Bronchial epithelial cell (primary cell): ENCODE measurements around the gene PUSL1. TPM values are rescaled to one million over a fixed set of nuclear protein-coding genes. Genes with fewer than 3 reads are reported as not detected.

Experiments used
- DNase-seq: peaks from one replicate; pipeline ENCODE4 v3.0.0-alpha.2; 2010; ENCODE audit warnings: low read depth
- FAIRE-seq: peaks from 2 replicates; lab custom pipeline; 2011; peaks lifted over from hg19 to GRCh38; lab: Jason Lieb, UNC
- H3K27me3 ChIP-seq: 2 replicates; pipeline ENCODE4 v1.5.1; 2011; ENCODE audit warnings: low read length; ENCODE audit not compliant: control insufficient read depth, insufficient read depth
- H3K36me3 ChIP-seq: 2 replicates; pipeline ENCODE4 v1.5.1; 2011; ENCODE audit warnings: low read length; ENCODE audit not compliant: control insufficient read depth, insufficient read depth
- H3K4me3 ChIP-seq: 2 replicates; pipeline ENCODE4 v1.5.1; 2011; ENCODE audit warnings: mild to moderate bottlenecking, low read depth, low read length, control low read depth
- total RNA-seq: library from RNA; depleted of rRNA; stranded (reverse); fragments of >200 nt; gene quantifications from 2 replicates; pipeline ENCODE4 v1.2.1, GENCODE V29; 2014
- TF ChIP-seq, protein P1 (sequence below): IDR thresholded peaks from 2 replicates; pipeline ENCODE4 v1.5.1; 2011; ENCODE audit warnings: mild to moderate bottlenecking, moderate library complexity, low read length, control low read depth, inconsistent platforms; ENCODE audit not compliant: insufficient read depth, severe bottlenecking

PUSL1 gene
- total RNA-seq, 1 donor from 2014 or later, result 20.8 TPM

- Histone ChIP-seq H3K27me3 (no peaks in the 10 kb centered on the region), H3K36me3 (peaks cover 2% of the 10 kb centered on the region), H3K4me3 (peak overlapping the region; percentile 85)
- DNase-seq (no peak), FAIRE-seq (no peak)
- TF ChIP-seq, protein P1, sequence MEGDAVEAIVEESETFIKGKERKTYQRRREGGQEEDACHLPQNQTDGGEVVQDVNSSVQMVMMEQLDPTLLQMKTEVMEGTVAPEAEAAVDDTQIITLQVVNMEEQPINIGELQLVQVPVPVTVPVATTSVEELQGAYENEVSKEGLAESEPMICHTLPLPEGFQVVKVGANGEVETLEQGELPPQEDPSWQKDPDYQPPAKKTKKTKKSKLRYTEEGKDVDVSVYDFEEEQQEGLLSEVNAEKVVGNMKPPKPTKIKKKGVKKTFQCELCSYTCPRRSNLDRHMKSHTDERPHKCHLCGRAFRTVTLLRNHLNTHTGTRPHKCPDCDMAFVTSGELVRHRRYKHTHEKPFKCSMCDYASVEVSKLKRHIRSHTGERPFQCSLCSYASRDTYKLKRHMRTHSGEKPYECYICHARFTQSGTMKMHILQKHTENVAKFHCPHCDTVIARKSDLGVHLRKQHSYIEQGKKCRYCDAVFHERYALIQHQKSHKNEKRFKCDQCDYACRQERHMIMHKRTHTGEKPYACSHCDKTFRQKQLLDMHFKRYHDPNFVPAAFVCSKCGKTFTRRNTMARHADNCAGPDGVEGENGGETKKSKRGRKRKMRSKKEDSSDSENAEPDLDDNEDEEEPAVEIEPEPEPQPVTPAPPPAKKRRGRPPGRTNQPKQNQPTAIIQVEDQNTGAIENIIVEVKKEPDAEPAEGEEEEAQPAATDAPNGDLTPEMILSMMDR, result no peak
These were observed 34.0 kb upstream of the PUSL1 start for GRCh38 chr1:1274299-1274930.

DNA sequence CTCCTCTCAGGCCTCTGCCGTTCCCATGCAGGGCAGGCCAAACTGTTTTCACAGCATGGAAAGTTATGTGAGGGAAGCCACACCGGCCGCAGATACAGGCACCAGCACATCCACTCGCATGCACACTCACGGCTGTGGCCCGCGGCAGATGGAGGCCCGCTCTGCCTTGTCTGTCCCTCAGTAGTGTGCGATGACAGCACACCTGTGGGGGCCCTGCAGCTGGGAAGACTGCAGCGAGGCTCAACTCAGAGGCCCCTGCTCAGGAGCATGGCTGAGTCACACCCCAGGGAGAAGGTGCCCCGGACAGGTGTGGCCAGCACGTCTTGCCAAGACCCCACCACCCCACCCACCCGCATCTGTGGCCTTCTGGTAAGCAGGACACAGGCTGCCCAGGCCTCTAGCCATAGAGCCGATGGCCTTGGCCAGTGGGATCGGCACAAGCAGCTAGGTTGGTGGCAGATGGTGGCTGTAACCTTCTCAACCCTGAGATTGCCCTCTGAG is 33.4 kb upstream of the PUSL1 start:
- Histone ChIP-seq H3K36me3 (peaks cover 2% of the 10 kb centered on the region), H3K4me3 (no peak overlapping the region), H3K27me3 (no peaks in the 10 kb centered on the region)
- TF ChIP-seq, protein P1, result no peak
- DNase-seq (no peak), FAIRE-seq (no peak)

- no peak overlapping the region for H3K4me3 ChIP-seq
- no peak for DNase-seq
- H3K36me3 ChIP-seq, result peaks cover 2% of the 10 kb centered on the region
- TF ChIP-seq, protein P1, result no peak
- FAIRE-seq, result no peak
- no peaks in the 10 kb centered on the region for H3K27me3 ChIP-seq
These were observed 32.6 kb upstream of the PUSL1 start for GRCh38 chr1:1275836-1276235.

GRCh38 chr1:1278620-1279019 is 29.8 kb upstream of the PUSL1 start:
- H3K36me3 ChIP-seq, result no peaks in the 10 kb centered on the region
- DNase-seq, result no peak
- H3K27me3 ChIP-seq, result no peaks in the 10 kb centered on the region
- H3K4me3 ChIP-seq, result no peak overlapping the region
- no peak for FAIRE-seq
- TF ChIP-seq, protein P1, result no peak

DNA sequence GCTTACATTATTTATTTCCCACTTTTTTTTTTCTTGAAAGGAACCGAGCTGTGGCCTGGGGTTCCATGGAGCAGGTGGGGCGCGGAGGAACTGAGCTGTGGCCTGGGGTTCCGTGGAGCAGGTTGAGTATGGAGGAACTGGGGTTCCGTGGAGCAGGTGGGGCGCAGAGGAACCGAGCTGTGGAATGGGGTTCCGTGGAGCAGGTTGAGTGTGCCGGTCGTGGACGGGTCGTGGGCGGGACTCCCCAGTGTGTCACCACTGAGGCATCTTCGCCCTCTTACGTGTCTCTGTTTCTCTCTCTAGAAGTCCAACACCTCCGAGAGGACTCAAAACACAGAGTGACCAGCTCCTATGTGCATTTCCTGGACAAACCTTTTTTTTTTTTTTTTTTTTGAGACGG is 29.4 kb upstream of the PUSL1 start:
- Histone ChIP-seq H3K36me3 (no peaks in the 10 kb centered on the region), H3K27me3 (no peaks in the 10 kb centered on the region), H3K4me3 (no peak overlapping the region)
- DNase-seq (no peak), FAIRE-seq (no peak)
- TF ChIP-seq, protein P1, result no peak
